ENCODE results near the gene FSTL5.

GRCh38 chr4:161987611-161988010 lies 176.2 kb downstream of the FSTL5 start:
- TF ChIP-seq REST (IDR thresholded peaks at IDR 0.05; ENCODE audit: unreplicated experiment): no peak
- no peak for TF ChIP-seq CREB1 (CRISPR knock-in tag; IDR thresholded peaks at IDR 0.05; ENCODE audit: low read depth)
- no peak for TF ChIP-seq STAT1 (IDR thresholded peaks at IDR 0.05; ENCODE audit: unreplicated experiment)
- no peak for TF ChIP-seq CTCF (conservative IDR thresholded peaks at IDR 0.05; ENCODE audit: low read depth in 2 of 2)
